Endothelial cell of umbilical vein (primary cell): ENCODE results near the gene NRXN3. TPM values are rescaled to one million over a fixed set of nuclear protein-coding genes. Genes with fewer than 3 reads are reported as not detected.

Source experiments
- BruUV-seq: library from RNA; stranded (reverse); fragments of 400-500 nt; replicated peaks from 2 replicates; lab custom pipeline; 2021; lab: Mats Ljungman, UMichigan
- CTCF ChIA-PET: fragments of 300-600, 350-600 bp; sonication (Branson Sonifier 250); formaldehyde crosslinking; loops from one replicate; lab custom pipeline; 2021; ENCODE audit warnings: antibody characterized with exemption, inconsistent platforms; lab: Charles Lee
- POLR2A ChIA-PET: fragments of 300-600, 350-600 bp; sonication (Branson Sonifier 250); formaldehyde crosslinking; loops from one replicate; lab custom pipeline; 2021; ENCODE audit warnings: antibody characterized with exemption, inconsistent platforms; lab: Charles Lee
- DNase-seq: peaks from one replicate; pipeline ENCODE4 v3.0.0-alpha.2; 2011; ENCODE audit warnings: low read depth, low spot score
- FAIRE-seq: peaks from 2 replicates; lab custom pipeline; 2011; peaks lifted over from hg19 to GRCh38; lab: Jason Lieb, UNC
- H2AFZ ChIP-seq: 2 replicates; pipeline ENCODE4 v1.6.0; 2012; ENCODE audit warnings: low read depth, low read length, control low read depth, inconsistent platforms
- H3K27ac ChIP-seq: 2 replicates; pipeline ENCODE4 v1.5.1; 2011; ENCODE audit warnings: low read depth, mild to moderate bottlenecking, control low read depth, low read length, moderate library complexity; ENCODE audit not compliant: insufficient read depth
- H3K27me3 ChIP-seq, 2 experiments: 2 replicates each; pipeline versions ENCODE4 v1.6.0 to v1.6.1; 2011; ENCODE audit warnings: low read length in 2 of 2, mixed read lengths in 1 of 2; ENCODE audit not compliant: control insufficient read depth in 2 of 2, insufficient read depth in 2 of 2
- H3K36me3 ChIP-seq, 2 experiments: 2 replicates in 1 of 2; 3 replicates in 1 of 2; pipeline ENCODE4 v1.5.1; 2011; ENCODE audit warnings: low read length in 2 of 2, mild to moderate bottlenecking in 1 of 2, moderate library complexity in 1 of 2; ENCODE audit not compliant: control insufficient read depth in 2 of 2, insufficient read depth in 2 of 2; ENCODE audit errors: extremely low read depth in 1 of 2
- H3K4me1 ChIP-seq: 3 replicates; pipeline ENCODE4 v1.5.1; 2011; ENCODE audit warnings: mild to moderate bottlenecking, low read length; ENCODE audit not compliant: control insufficient read depth, insufficient read depth; ENCODE audit errors: extremely low read depth
- H3K4me2 ChIP-seq: 2 replicates; pipeline ENCODE4 v1.6.1; 2011; ENCODE audit warnings: low read length, control low read depth, mixed read lengths; ENCODE audit not compliant: insufficient read depth
- H3K4me3 ChIP-seq, 3 experiments: fragments of 200-600 bp in 1 of 3; sonication (generic), shearing (Covaris generic) in 1 of 3; replicated peaks in 1 of 3; 2 replicates each; pipeline ENCODE4 v1.5.1; 2011 to 2016; ENCODE audit warnings: control low read depth in 3 of 3, low read length in 3 of 3, mild to moderate bottlenecking in 2 of 3, inconsistent platforms in 1 of 3, low read depth in 1 of 3, moderate library complexity in 1 of 3; ENCODE audit not compliant: insufficient read depth in 1 of 3
- H3K79me2 ChIP-seq: 2 replicates; pipeline ENCODE4 v1.6.0; 2012; ENCODE audit warnings: low read length, inconsistent platforms; ENCODE audit not compliant: control insufficient read depth, insufficient read depth
- H3K9ac ChIP-seq: replicated peaks from 2 replicates; pipeline ENCODE3; 2011; ENCODE audit warnings: low read length, control low read depth; ENCODE audit not compliant: insufficient read depth; ENCODE audit errors: extremely low read depth
- H3K9me1 ChIP-seq: replicated peaks from 3 replicates; pipeline ENCODE4 v1.6.0; 2011; ENCODE audit warnings: mild to moderate bottlenecking, low read length; ENCODE audit not compliant: control insufficient read depth, insufficient read depth; ENCODE audit errors: extremely low read depth
- H3K9me3 ChIP-seq: replicated peaks from 2 replicates; pipeline ENCODE4 v1.5.1; 2012; ENCODE audit warnings: low read length, inconsistent platforms; ENCODE audit not compliant: control insufficient read depth, insufficient read depth
- H4K20me1 ChIP-seq: replicated peaks from 2 replicates; pipeline ENCODE3; 2011; ENCODE audit warnings: mild to moderate bottlenecking, low read length; ENCODE audit not compliant: control insufficient read depth, insufficient read depth; ENCODE audit errors: extremely low read depth
- CTCF ChIP-seq, 2 donors: IDR thresholded peaks; 1 replicate in 1 of 2; 2 replicates in 1 of 2; pipeline ENCODE4 v1.5.1; 2011; ENCODE audit warnings: low read length in 2 of 2, mild to moderate bottlenecking in 2 of 2, moderate library complexity in 2 of 2, control low read depth in 1 of 2, inconsistent platforms in 1 of 2, low read depth in 1 of 2; ENCODE audit not compliant: insufficient read depth in 1 of 2; ENCODE audit errors: extremely low read depth in 1 of 2
- EZH2 ChIP-seq: IDR thresholded peaks from 2 replicates; pipeline ENCODE4 v1.6.1; 2012; ENCODE audit warnings: borderline replicate concordance, low read depth, mild to moderate bottlenecking, moderate library complexity, low read length, inconsistent platforms; ENCODE audit not compliant: severe bottlenecking
- FOS ChIP-seq: IDR thresholded peaks from 2 replicates; pipeline ENCODE4 v1.6.1; 2011; ENCODE audit warnings: mild to moderate bottlenecking, low read length, moderate library complexity, borderline replicate concordance; ENCODE audit not compliant: insufficient read depth
- GATA2 ChIP-seq: IDR thresholded peaks from 2 replicates; pipeline ENCODE4 v1.7.0; 2011; ENCODE audit warnings: low read depth, mild to moderate bottlenecking, moderate library complexity, mixed read lengths, low read length; ENCODE audit not compliant: insufficient read length, insufficient read depth
- JUN ChIP-seq: IDR thresholded peaks from 2 replicates; pipeline ENCODE4 v1.6.1; 2011; ENCODE audit warnings: borderline replicate concordance, low read depth; ENCODE audit not compliant: insufficient read length, insufficient read depth
- MAX ChIP-seq: IDR thresholded peaks from 2 replicates; pipeline ENCODE4 v1.6.1; 2011; ENCODE audit not compliant: insufficient read depth, insufficient read length
- MYC ChIP-seq: IDR thresholded peaks from one replicate; pipeline ENCODE4 v1.6.1; 2011; ENCODE audit warnings: mild to moderate bottlenecking, low read depth, low read length
- POLR2A ChIP-seq: IDR thresholded peaks from 2 replicates; pipeline ENCODE4 v1.6.1; 2012; ENCODE audit warnings: low read depth, mild to moderate bottlenecking, control low read depth, low read length
- POLR2AphosphoS5 ChIP-seq: IDR thresholded peaks from 2 replicates; pipeline ENCODE4 v1.6.1; 2012; ENCODE audit warnings: low read depth, mild to moderate bottlenecking, control low read depth, low read length, moderate library complexity; ENCODE audit not compliant: insufficient read depth
- dilution Hi-C: fragments of 300-500 bp; cut with MboI; formaldehyde crosslinking; loops from one replicate; pipeline ENCODE4 v1.15.0; 2019; ENCODE audit warnings: low sequenced_read_pairs; ENCODE audit not compliant: extremely low pct_ligation_motif_present
- intact Hi-C: fragments of 100-400 bp; cut with micrococcal nuclease; formaldehyde crosslinking; loops from one replicate; pipeline ENCODE4 v1.10.0; 2022
- polyA plus RNA-seq, 4 experiments: library from polyadenylated mRNA; depleted of rRNA in 3 of 4; stranded (reverse) in 3 of 4; unstranded in 1 of 4; fragments of >200 nt; gene quantifications; 2 replicates each; pipeline versions ENCODE4 v1.2.1 to v1.2.3, GENCODE V29; 2011 to 2012; ENCODE audit warnings: missing spikeins in 1 of 4
- total RNA-seq: library from RNA; stranded (reverse); gene quantifications from 2 replicates; pipeline ENCODE4 v1.2.3, GENCODE V29; 2021

NRXN3 gene
- total and polyA plus RNA-seq, 2 donors (not counting 3 experiments of a cell fraction or from before 2014, with no cell fraction given), result 0.72 to 4.2 TPM

- CTCF ChIA-PET, result no interaction called here
- TF ChIP-seq FOS (no peak), JUN (no peak), EZH2 (no peak), GATA2 (no peak), CTCF (IDR thresholded peaks at IDR 0.05; ENCODE audit: extremely low read depth in 1 of 2, insufficient read depth in 1 of 2, low read depth in 1 of 2, low read length in 2 of 2) (no peak), POLR2A (no peak), MAX (no peak), POLR2AphosphoS5 (no peak), MYC (no peak)
- Histone ChIP-seq H3K36me3 (no peaks in the 10 kb centered on the region), H3K9me1 (no peaks in the 10 kb centered on the region), H3K9me3 (peaks cover 2% of the 10 kb centered on the region), H3K4me1 (no peaks in the 10 kb centered on the region), H3K4me3 (no peak overlapping the region), H3K9ac (no peak overlapping the region), H2AFZ (no peak overlapping the region), H3K4me2 (no peak overlapping the region), H4K20me1 (no peaks in the 10 kb centered on the region), H3K79me2 (no peaks in the 10 kb centered on the region), H3K27me3 (no peaks in the 10 kb centered on the region), H3K27ac (no peak overlapping the region)
- DNase-seq (no peak), FAIRE-seq (no peak)
- dilution Hi-C loops, result no loop called here
- POLR2A ChIA-PET, result no interaction called here
- BruUV-seq, result no TSS peak
- intact Hi-C loops, result no loop called here
Measured at GRCh38 chr14:79639613-79640012, 1469.4 kb downstream of the NRXN3 start.
